Ishikawa (cell line): ENCODE data around the gene PLS1.

ENCODE experiments used
- CREB1 ChIP-seq: IDR thresholded peaks from 2 replicates; pipeline ENCODE4 v1.6.1; 2012; ENCODE audit warnings: low read depth
- EGR1 ChIP-seq: IDR thresholded peaks from 2 replicates; pipeline ENCODE4 v1.6.1; 2012
- EP300 ChIP-seq: IDR thresholded peaks from 2 replicates; pipeline ENCODE4 v1.6.1; 2012; ENCODE audit warnings: borderline replicate concordance
- MAX ChIP-seq: IDR thresholded peaks from 2 replicates; pipeline ENCODE4 v1.6.1; 2012
- NFIC ChIP-seq: IDR thresholded peaks from 2 replicates; pipeline ENCODE4 v1.6.1; 2012
- RAD21 ChIP-seq: IDR thresholded peaks from 2 replicates; pipeline ENCODE4 v1.6.1; 2012; ENCODE audit warnings: low read depth
- REST ChIP-seq: IDR thresholded peaks from 2 replicates; pipeline ENCODE4 v1.6.1; 2012; ENCODE audit warnings: low read depth, mild to moderate bottlenecking
- TAF1 ChIP-seq: IDR thresholded peaks from 2 replicates; pipeline ENCODE4 v1.6.1; 2012; ENCODE audit warnings: low read depth, mild to moderate bottlenecking

- no peak for TF ChIP-seq TAF1
- no peak for TF ChIP-seq NFIC
- no peak for TF ChIP-seq CREB1
- no peak for TF ChIP-seq RAD21
- TF ChIP-seq MAX: no peak
- TF ChIP-seq EP300: no peak
- no peak for TF ChIP-seq EGR1
- no peak for TF ChIP-seq REST
Measured at GRCh38 chr3:142726017-142726416, 129.8 kb downstream of the PLS1 start.
